HG03342 (cell line): Measurements from ENCODE around the gene PEAK3.

Source experiments
- ATAC-seq: cut with Tn5 transposase; IDR thresholded peaks from one replicate; pipeline ENCODE4 v1.9.1; 2021; ENCODE audit warnings: mild to moderate bottlenecking, moderate library complexity; ENCODE audit not compliant: unreplicated experiment

PEAK3 gene

GRCh38 chr19:2282062-2282861, at the start of gene PEAK3:
TSS of gene PEAK3 (minus strand) at chr19:2282175. CDS start at chr19:2280931, 1,244 bp downstream.
- no peak for ATAC-seq

- no peak for ATAC-seq
Measured at GRCh38 chr19:2330632-2331284, 48.8 kb upstream of the PEAK3 start.

- no peak for ATAC-seq
Measured at GRCh38 chr19:2330255-2330631, 48.3 kb upstream of the PEAK3 start.

GRCh38 chr19:2329501-2329916, 47.5 kb upstream of the PEAK3 start:
- ATAC-seq: no peak

- no peak for ATAC-seq
Measured at GRCh38 chr19:2329149-2329478, 47.1 kb upstream of the PEAK3 start.

GRCh38 chr19:2328401-2329148, 46.6 kb upstream of the PEAK3 start, which contains the start of the genes LSM7 and SPPL2B:
TSS of gene LSM7 (minus strand) at chr19:2328586. CDS start at chr19:2328566, 20 bp downstream.
TSS of gene SPPL2B (plus strand) at chr19:2328684. CDS start at chr19:2328710, 26 bp downstream.
- peak; percentile 57 for ATAC-seq

GRCh38 chr19:2327773-2328400, 45.9 kb upstream of the PEAK3 start:
- no peak for ATAC-seq

- ATAC-seq: no peak
Measured at GRCh38 chr19:2326699-2327360, 44.9 kb upstream of the PEAK3 start.

GRCh38 chr19:2325281-2326046, 43.5 kb upstream of the PEAK3 start:
- ATAC-seq: no peak

- ATAC-seq: no peak
Measured at GRCh38 chr19:2324220-2324948, 42.4 kb upstream of the PEAK3 start.

GRCh38 chr19:2323707-2324106, 41.7 kb upstream of the PEAK3 start:
- no peak for ATAC-seq

- no peak for ATAC-seq
Measured at GRCh38 chr19:2321565-2322283, 39.7 kb upstream of the PEAK3 start.

- no peak for ATAC-seq
Measured at GRCh38 chr19:2320939-2321338, 39.0 kb upstream of the PEAK3 start.

- ATAC-seq: no peak
Measured at GRCh38 chr19:2320049-2320448, 38.1 kb upstream of the PEAK3 start.

- no peak for ATAC-seq
Measured at GRCh38 chr19:2319551-2319950, 37.6 kb upstream of the PEAK3 start.

- ATAC-seq: no peak
Measured at GRCh38 chr19:2318923-2319322, 36.9 kb upstream of the PEAK3 start.

GRCh38 chr19:2317756-2318155, 35.8 kb upstream of the PEAK3 start:
- no peak for ATAC-seq

GRCh38 chr19:2317300-2317699, 35.3 kb upstream of the PEAK3 start:
- ATAC-seq: no peak
